Measurements from ENCODE around the gene TMCO4.

Gene TMCO4

DNA sequence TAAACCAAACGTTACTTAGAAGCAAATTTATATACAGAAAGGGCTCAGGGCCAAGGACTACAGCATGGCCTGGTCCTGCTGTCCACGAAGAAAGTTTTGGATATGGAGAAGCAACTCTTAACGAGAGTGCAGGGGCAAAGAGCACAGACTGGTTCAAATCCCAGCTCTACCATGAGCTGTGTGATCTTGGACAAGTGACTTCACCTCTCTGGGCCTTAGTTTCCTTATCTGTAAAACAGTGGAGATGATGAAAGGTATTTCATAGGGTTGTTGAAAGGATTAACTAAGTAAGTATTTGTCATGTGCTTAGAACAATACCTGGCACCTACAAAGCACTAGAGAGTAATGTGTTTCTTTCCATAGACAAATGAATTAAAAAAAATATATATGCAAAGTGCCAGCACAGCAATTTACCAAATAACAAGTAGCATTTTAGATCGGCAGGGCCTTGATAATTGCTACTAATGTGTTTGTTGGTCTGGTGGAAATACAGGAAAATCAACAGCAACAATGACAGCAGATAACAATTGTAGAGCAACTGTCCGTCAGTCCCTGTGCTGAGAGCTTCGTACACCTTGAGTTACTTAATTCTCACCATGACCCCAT lies 25.4 kb downstream of the TMCO4 start:
- no peak for DNase-seq

DNA sequence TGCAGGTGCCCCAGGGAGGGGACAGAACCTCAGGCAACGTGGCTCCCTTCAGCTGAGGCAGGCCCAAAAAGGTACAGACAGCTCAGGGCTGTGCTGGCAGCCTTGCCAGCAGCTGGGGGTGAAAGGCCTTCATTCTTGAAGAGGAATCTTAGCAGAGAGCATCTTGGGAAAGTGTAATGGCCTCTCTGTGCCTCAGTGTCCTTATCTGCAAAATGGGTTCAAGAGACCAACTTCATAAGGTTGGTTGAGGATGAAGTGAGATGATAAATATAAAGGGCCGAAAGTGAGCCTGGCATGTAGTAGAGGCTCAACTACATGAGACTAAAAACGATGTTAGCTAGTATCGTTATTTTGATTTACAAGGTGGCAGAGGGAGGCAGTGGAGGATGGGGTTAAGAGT lies 26.2 kb downstream of the TMCO4 start:
- DNase-seq, result no peak

GRCh38 chr1:19772053-19772452 lies 27.7 kb downstream of the TMCO4 start:
- DNase-seq, result no peak

DNA sequence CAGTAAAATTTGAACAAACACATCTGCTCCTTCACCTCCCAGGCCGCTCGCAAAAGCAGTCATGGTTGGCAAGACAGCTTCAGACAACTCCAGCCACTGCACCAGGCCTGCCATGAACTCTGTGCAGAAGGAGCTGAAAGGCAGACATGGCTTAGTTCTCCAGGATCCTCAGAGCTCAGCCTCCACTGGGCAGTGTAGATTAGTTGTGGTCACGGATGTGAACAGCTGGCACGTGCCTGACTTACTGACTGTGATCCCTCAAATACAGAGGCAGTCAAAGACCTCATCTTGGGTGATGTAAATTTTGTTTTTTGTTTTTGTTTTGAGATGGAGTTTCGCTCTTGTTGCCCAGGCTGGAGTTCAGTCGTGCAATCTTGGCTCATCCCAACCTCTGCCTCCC lies 28.4 kb downstream of the TMCO4 start:
- DNase-seq, result no peak

GRCh38 chr1:19770436-19771190 lies 29.1 kb downstream of the TMCO4 start:
- no peak for DNase-seq

DNA sequence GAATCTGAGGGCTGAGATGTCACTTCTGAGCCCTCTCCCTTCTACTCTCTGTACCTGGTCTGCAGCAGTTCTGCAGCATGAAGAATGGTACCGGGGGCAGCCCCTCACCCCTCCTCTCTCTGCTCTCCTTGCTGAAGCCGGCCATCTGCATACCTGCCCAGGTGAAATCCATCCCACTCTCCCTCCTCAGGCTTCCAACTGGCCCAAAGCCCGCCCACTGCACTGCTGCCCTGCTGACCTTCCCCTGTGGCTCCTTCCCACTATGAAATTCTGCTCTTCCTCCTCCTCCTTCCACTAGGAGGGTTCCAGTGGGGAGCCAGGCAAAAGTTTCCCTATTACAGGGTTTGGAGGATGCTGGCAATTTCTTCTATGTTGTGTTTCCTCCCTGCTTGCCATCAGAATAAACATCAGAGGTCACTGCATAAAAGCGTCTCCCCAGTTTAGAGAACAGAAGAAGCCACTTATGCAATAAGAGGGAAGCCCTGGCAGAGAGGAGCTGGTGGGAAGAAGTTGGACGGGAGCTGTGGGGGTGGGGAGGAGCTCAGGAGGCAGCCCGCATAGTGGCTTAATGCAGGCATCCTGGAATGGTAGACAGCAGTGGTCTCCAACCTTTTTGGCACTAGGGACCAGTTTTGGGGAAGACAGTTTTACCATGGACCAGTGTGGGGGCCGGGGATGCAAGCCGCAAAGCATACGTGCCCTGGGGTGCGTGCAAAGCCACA lies 30.3 kb downstream of the TMCO4 start:
- DNase-seq, result no peak

DNA sequence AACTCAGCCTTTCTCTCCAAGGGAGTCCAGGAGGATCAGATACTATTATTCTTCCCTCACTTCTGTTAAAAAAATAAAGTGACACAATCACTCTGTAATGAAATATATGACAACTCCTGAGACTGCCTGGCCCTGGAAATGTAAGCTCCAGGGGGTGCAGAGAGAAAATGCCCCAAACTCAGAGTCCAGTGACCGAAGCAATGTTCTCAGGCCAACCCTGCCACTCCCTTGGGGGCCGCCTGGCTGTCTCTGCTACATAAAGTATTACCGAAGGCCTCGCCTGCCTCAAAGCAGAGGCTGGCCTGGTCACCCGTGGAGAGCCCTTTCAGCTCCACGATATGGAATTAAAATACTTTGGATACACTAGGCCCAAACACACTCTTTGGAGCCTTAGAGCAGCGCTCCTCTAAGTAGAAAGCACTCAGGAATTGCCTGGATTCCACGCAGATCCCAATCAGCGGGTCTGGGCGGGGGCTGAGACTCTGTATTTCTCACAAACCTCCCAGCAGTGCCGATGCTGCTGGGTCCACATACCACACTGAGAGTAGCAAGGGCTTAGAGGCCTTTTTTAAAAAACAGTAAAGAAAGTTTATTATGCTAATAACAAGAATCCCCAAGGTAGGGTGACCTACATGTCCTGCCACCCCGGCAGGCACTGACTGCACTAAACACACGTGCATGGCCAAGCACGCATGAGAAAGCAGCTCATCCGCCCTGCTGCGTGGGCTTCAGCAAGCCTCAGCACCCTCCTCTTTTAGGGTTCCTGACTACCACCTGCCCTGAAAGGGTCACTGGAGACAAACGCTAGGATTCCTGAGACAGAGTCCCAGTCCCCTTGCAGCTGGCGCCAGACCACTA lies 31.1 kb downstream of the TMCO4 start:
- DNase-seq, result no peak

GRCh38 chr1:19765623-19766022 lies 34.1 kb downstream of the TMCO4 start:
- no peak for DNase-seq

DNA sequence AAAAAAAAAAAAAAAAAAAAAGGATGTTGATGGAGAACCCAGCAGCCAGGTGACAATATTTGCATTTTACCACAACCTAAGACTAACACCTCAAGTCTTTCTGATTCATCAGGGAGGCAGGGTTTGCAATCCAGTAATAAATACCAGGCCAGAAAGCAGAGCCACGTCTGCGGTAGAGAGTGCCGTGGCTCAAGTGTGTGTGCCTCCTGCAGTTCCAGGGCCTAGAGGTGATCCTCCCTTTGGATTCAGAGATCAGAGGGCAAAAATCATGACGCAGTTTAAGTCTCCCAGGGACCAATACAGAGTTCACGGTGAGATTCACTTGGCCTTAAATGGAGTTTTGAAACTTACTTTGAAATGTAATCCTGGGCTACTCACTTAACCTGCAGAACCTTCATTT lies 34.9 kb downstream of the TMCO4 start:
- DNase-seq, result no peak

GRCh38 chr1:19762175-19762779 lies 37.4 kb downstream of the TMCO4 start:
- DNase-seq, result no peak

DNA sequence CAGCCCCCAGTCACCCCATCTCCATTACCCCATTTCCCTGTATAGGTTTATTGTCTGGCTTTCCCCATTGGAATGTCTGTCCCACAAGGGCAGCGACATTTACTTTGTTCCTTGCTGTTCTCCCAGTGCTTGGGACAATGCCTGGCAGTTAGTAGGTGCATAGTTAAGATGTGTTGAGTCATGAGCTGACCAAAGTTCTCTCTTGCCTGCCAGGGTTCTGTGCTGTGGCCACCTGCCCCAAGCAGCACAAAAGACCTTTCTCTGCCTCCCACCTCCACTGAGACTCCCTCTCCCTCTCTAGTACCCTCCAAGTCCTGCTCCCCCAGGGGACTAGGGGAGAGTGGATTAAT lies 40.0 kb downstream of the TMCO4 start:
- DNase-seq, result no peak

DNA sequence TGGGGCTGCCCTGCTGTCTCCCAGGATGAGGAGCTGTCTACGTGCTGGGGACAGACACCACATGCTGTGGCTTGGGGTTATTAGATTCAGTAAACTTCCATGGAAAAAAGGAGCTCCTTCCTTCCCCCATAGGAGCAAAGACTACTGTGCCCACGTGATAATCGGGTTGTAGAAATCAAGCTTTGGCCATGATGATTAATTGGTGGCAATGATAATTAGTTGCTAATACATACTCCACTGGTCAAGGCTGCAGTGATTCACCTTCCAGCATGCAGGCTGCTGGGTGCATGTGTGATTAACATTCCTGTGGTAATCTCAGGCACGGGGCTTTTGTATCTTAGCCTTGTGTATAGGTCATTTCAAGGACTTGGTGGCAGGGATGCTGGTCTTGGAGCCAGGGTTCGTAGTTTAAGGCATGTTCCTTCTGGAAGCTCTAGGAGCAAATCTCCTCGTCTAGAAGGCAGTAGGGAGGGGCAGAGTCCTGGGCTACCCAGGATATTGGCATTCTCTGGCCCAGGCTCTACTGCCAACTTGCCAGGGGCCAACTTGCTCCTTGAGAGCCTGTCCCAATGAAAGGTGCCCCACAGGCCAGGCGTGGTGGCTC lies 41.4 kb downstream of the TMCO4 start:
- DNase-seq, result no peak

GRCh38 chr1:19757641-19758040 lies 42.1 kb downstream of the TMCO4 start:
- DNase-seq, result no peak

GRCh38 chr1:19756480-19756879 lies 43.2 kb downstream of the TMCO4 start:
- no peak for DNase-seq

GRCh38 chr1:19754482-19754881 lies 45.2 kb downstream of the TMCO4 start:
- DNase-seq, result no peak

- DNase-seq, result no peak
Measured at GRCh38 chr1:19752083-19752696, 47.5 kb downstream of the TMCO4 start.

GRCh38 chr1:19750882-19751276 lies 48.8 kb downstream of the TMCO4 start:
- DNase-seq, result no peak

DNA sequence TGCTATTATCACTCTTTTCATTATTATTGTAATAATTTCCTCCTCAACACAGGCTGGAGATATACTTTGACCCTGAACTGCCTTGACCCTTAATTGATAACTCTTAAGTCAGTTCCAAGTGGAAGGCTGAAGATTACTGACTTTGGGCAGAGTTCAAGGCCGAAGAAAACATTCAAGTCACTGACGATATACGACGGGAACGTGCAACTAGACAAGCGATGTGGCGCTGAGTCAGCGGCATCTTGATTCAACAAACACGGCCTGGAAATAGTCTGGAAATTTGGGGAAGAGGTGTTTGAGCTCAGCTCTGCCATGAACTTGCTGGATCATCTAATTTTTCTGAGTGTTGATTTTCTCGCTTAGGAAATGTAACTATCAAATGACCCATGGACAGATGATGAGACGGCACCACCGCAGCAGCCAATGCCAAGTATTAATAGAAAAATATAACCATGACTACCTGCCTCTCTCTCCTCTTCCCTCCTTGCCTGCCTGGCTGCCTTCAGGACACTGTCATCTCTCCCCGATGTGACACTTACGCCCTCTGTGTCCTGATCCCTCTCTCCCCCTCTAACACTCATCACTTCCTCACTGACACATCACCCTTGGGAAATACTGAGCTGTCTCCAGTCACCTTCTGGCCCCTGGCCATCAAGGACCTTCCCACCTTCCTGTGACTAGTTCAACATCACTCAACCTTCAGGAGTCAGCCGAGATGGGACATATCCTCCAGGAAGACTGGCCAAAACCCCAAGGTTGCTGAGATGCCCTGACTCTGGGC lies 49.4 kb downstream of the TMCO4 start:
- no peak for DNase-seq

DNA sequence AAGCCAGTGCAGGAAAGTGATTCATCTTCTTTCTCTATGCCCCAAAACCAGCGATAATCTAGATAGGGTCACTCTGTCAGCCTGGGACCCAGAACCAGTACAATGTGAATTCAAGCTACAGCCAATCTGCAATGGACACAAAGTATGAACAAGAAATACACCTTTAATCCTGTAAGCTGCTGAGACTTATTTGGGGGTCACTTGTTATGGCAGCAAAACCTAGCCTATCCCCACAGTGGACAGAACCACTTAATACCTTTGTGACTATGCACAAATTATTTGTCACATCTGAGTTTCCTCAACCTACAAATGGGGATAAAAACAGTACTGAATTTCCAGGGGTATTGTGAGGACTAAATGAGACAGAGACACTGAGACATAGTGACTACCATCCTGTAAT lies 50.0 kb downstream of the TMCO4 start:
- no peak for DNase-seq

GRCh38 chr1:19747761-19748160 lies 52.0 kb downstream of the TMCO4 start:
- no peak for DNase-seq

DNA sequence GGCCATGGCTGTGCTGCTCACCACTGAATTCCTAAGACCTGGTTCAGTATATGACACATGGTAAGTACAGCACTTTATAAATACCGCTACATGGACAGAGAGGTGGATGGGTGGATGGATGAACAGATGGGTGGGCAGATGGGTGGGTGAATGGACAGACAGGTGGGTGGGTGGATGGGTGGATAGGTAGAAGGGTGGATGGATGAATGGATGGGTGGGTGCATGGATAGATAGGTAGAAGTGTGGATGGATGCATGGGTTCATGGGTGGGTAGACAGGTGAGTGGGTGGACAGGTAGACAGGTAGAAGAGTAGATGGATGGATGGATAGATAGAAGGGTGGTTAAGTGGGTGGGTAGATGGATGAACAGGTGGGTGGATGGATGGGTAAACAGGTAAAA lies 54.8 kb downstream of the TMCO4 start:
- DNase-seq, result no peak

Data from NCI-H446 treated with DMSO at 0.1 percent for 48 hours (cell line).